NCI-H460 (cell line): ENCODE measurements around the gene CCSER1. TPM values are rescaled to one million over a fixed set of nuclear protein-coding genes. Genes with fewer than 3 reads are reported as not detected.

ENCODE experiments used
- DNase-seq: peaks from one replicate; pipeline ENCODE4 v3.0.0-alpha.2; 2016; ENCODE audit warnings: low read depth; ENCODE audit errors: extremely low read depth
- polyA plus RNA-seq: library from polyadenylated mRNA; depleted of rRNA; stranded (reverse); fragments of >200 nt; gene quantifications from 2 replicates; pipeline ENCODE4 v1.2.3, GENCODE V29; 2014; cell fraction: nucleus; rRNA removed
- total RNA-seq: library from RNA; depleted of rRNA; stranded (reverse); fragments of >200 nt; shearing (Covaris generic); gene quantifications from 2 replicates; pipeline ENCODE4 v1.2.3, GENCODE V29; 2014; rRNA removed

The CCSER1 gene
- total RNA-seq = 1.1 and 2.4 TPM in 2 replicates
- polyA plus RNA-seq = 0.10 and 0.19 TPM in 2 replicates

DNA sequence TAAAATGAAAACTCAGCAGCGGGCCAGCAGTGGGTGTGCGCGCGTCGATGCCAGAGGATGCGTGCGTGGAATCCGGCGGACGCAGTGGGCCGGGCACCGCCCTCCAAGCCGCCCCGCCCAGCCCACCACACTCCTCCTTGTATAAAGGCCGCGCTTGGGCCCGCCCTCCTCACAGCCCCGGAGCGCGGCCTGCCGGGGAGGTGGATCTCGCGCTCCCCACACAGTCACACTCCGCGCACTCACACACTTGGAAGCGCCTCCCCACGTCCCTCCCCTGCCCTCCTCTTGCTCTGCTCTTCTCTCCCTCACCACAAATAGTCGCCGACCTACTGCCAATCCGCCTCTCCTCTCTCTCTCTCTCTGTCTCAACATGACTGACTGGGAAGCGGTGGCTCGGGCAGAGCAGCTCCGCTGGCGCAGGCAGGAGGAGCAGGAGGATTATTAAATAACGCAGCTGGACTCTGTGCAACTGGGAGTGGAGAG is at the start of gene CCSER1:
TSS of gene CCSER1 (plus strand) at position 172 of the 483 bp plus-strand sequence.
- peak; percentile 24 for DNase-seq

GRCh38 chr4:90078440-90078839 is 48.8 kb upstream of the CCSER1 start:
- no peak for DNase-seq

DNA sequence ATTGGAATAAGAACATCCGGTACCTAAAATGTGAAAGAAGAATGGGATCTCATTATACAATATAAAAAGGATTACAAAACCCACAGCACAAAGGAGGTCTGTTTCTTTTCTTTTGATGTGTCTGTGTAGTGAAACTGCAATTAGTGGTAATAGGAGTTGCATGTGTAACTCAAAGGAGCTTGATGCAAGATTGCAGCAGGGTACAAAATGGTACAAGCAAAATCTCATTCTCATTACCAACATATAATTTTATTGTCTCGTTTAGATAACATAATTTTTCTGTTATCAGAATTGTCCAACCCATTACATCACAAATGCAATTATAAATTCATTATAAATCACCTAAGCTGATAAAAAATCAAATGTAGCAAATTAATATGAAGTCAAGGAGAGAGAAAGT is 47.1 kb upstream of the CCSER1 start:
- no peak for DNase-seq

DNA sequence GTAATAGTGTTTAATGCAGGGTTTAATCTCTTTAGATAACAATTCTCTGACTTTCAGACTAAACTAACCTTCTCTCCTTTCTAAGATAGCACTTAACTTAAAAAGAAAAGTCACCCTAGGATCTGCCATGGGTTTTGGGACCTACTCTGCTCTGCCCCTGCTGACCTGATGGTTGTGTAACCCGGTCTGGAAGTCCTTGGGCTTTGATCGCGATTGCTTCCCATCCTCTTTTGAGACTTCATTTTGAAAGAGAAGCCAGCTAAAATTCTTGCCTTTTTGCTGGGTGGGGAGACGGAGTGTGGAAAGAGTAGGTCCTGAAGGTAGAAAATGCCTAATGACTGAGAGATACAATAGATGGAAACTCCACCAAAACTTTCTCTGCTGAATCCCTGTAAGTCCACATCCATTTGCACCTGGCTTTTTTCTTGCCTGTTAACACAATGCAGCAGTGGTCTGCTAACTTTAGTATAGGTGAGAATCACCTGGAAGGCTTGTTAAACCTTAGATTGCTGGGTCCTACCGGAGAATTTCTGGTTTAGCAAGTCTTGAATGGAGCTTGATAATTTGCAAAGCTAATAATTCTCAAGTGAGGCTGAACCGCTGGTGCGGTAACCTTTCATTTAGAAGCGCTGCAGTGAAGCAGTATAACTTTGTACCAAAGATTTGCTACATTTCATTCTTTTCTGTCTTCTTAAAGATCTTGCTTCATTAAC is 45.6 kb upstream of the CCSER1 start:
- no peak for DNase-seq

GRCh38 chr4:90082449-90082848 is 44.7 kb upstream of the CCSER1 start:
- DNase-seq = no peak

- DNase-seq = no peak
Observed at GRCh38 chr4:90084277-90084966, 42.8 kb upstream of the CCSER1 start.

- DNase-seq = no peak
Observed at GRCh38 chr4:90084967-90085295, 42.3 kb upstream of the CCSER1 start.

DNA sequence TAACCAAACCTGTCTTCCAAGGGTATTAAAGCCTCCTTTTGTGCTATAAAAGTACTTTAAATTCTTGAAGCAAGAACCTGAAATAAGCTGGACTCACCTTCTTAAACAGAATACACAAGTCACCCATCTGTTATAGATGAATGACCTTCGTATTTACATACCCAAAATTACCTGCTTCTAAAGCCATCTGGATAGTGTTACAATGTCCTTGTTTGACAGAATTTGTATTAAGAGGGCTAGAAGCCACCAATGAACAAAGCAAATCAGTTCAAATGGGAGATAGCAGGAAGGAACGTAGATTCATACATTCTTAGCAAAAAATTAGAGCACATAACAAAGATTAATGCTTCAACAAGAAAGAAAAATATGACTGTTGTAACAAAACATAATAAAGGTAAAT is 33.7 kb upstream of the CCSER1 start:
- no peak for DNase-seq

GRCh38 chr4:90095000-90095399 is 32.2 kb upstream of the CCSER1 start:
- no peak for DNase-seq

GRCh38 chr4:90099812-90100211 is 27.4 kb upstream of the CCSER1 start:
- no peak for DNase-seq

GRCh38 chr4:90103991-90104390 is 23.2 kb upstream of the CCSER1 start:
- no peak for DNase-seq

DNA sequence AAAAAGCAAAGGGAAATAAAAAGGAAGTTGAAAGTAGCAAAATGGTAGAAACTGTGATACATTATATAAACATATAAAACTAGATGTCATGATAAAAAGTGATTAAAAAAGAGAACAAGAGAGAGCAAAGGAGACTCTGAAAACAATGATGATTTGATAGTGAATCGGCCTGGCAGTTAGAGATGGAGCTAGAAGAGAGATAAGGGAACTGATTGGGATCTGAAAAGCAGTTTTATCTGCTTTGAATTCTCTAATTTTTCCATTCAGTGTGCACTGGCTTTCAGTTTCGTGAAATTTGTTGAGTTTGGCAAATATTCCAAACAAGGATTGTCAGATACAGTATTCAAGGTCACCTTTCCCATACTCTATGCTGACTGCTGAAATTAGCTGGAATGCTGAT is 21.9 kb upstream of the CCSER1 start:
- DNase-seq = no peak

GRCh38 chr4:90112715-90113114 is 14.5 kb upstream of the CCSER1 start:
- DNase-seq = no peak

- DNase-seq = no peak
Observed at GRCh38 chr4:90113881-90114457, 13.2 kb upstream of the CCSER1 start.

- no peak for DNase-seq
Observed at GRCh38 chr4:90118527-90119195, 8.5 kb upstream of the CCSER1 start.

DNA sequence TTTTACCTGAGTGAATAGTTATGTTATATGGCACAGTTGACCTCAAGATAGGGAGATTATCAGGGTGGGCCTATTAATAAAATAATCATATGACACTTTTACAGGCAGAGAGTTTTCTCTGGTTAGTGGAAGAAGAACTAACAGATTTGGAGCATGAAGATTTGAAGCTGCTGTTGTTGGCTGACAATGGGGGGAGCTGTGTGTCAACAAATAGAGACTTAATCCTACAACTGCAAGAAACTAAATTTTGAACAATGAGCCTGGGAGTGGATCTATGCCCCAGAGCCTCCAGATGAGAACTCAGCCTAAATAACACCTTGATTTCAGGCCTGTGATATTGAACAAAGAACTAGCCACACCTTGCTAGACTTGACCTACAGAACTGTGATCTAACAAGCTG is 7.2 kb upstream of the CCSER1 start:
- DNase-seq = no peak

DNA sequence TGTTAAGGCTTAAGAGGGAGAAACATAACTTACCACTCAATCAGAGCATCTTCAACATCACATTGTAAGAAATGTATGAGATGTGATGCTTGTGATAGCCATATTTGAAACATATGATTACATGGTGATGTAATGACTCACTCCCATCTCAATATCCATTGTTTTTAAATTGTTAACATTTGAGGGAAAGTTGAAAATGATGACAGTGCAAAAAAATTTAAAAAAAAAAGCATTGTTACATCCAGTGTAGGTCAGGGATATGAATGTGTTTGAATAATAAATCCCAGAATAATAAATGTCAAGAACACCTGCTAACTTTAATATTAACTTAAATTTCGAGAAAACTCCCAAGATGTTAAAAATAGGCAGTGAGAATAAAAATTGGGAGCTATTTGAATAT is 6.4 kb upstream of the CCSER1 start:
- no peak for DNase-seq

- DNase-seq = no peak
Observed at GRCh38 chr4:90121676-90122354, 5.4 kb upstream of the CCSER1 start.

- no peak for DNase-seq
Observed at GRCh38 chr4:90122355-90122748, 4.8 kb upstream of the CCSER1 start.

DNA sequence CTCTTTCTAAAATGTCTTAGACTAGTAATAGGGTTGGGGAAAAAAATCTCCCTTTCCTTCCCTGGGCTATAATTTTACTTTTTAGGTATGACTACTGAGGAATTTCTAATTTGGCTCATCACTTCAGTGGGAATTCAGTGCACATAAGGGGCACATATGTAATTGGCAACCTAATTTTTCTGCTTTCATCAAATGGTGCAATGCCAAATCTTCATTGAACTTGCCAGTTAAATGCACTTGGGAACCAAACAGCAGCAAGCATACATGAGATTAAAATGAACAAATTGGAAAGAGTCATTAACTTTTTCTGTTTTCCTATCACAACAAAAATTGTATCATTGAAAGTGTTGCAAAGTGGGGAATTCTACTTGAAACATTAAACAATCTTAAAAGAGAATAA is 2.9 kb upstream of the CCSER1 start:
- DNase-seq = no peak

- no peak for DNase-seq
Observed at GRCh38 chr4:90126805-90127204, 389 bp upstream of the CCSER1 start.
